Activated naive CD8-positive, alpha-beta T cell treated with anti-CD3 and anti-CD28 coated beads, Interleukin-2, amount 50 U/mL, for 24 hours (primary cell): Measurements from ENCODE around the gene NALCN.
"Not testable (repeated sequence)": the region's sequence is repeated elsewhere in the genome, so short reads cannot be mapped to it uniquely, and the experiment has no call there.

ENCODE experiments used
- ATAC-seq: fragments of 150-1000 bp; cut with Tn5 transposase; one replicate; pipeline ENCODE4 v1.10.0; 2021
- DNase-seq: peaks from one replicate; pipeline ENCODE4 v3.0.0; 2021
- H3K27ac Mint-ChIP-seq: one replicate; pipeline ENCODE4 v1.8.0; 2021; ENCODE audit warnings: mild to moderate bottlenecking, mixed read lengths
- H3K27me3 Mint-ChIP-seq: one replicate; pipeline ENCODE4 v1.8.0; 2021; ENCODE audit warnings: mixed read lengths
- H3K36me3 Mint-ChIP-seq: one replicate; pipeline ENCODE4 v1.8.0; 2021; ENCODE audit warnings: low read depth, mixed read lengths
- H3K4me1 Mint-ChIP-seq: one replicate; pipeline ENCODE4 v1.8.0; 2021; ENCODE audit warnings: mixed read lengths
- H3K4me3 Mint-ChIP-seq: one replicate; pipeline ENCODE4 v1.8.0; 2021; ENCODE audit warnings: mild to moderate bottlenecking, moderate library complexity, mixed read lengths
- H3K9me3 Mint-ChIP-seq: one replicate; pipeline ENCODE4 v1.8.0; 2021; ENCODE audit warnings: mixed read lengths

NALCN gene

GRCh38 chr13:101332583-101332982 lies 83.7 kb downstream of the NALCN start:
- no peak for DNase-seq
- no peak for ATAC-seq
- Mint-ChIP-seq H3K9me3 (peaks cover 4% of the 10 kb centered on the region), H3K4me3 (no peak overlapping the region), H3K36me3 (no peaks in the 10 kb centered on the region), H3K27me3 (no peaks in the 10 kb centered on the region), H3K4me1 (no peaks in the 10 kb centered on the region), H3K27ac (no peak overlapping the region)

- H3K27ac Mint-ChIP-seq = no peak overlapping the region
- no peaks in the 10 kb centered on the region for H3K4me1 Mint-ChIP-seq
- ATAC-seq (no peak), DNase-seq (no peak)
- H3K27me3 Mint-ChIP-seq = no peaks in the 10 kb centered on the region
- H3K36me3 Mint-ChIP-seq = no peaks in the 10 kb centered on the region
- H3K4me3 Mint-ChIP-seq = no peak overlapping the region
- peaks cover 4% of the 10 kb centered on the region for H3K9me3 Mint-ChIP-seq
Observed at GRCh38 chr13:101331731-101332130, 84.6 kb downstream of the NALCN start.

DNA sequence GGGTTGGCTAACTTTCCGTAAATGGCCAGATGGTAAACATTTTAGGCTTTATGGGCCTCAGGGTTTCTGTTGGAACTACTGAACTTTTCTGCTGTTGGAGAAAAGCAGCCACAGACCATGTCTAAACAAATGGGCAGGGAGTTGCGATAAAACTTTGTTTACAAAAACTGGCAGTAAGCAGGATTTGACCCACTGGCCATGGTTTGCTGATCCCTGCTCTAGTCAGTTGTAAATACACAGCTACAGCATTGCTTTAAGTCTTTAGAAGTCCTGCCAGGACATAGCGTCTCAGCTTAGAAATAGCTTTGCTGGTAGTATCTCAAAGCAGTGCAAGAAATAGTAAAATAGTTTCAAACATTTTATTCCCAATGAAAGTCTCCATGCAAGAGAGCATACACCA lies 88.4 kb downstream of the NALCN start:
- DNase-seq (no peak), ATAC-seq (no peak)
- Mint-ChIP-seq H3K4me1 (no peaks in the 10 kb centered on the region), H3K4me3 (no peak overlapping the region), H3K27ac (no peak overlapping the region), H3K27me3 (no peaks in the 10 kb centered on the region), H3K36me3 (no peaks in the 10 kb centered on the region), H3K9me3 (peaks cover 4% of the 10 kb centered on the region)

DNA sequence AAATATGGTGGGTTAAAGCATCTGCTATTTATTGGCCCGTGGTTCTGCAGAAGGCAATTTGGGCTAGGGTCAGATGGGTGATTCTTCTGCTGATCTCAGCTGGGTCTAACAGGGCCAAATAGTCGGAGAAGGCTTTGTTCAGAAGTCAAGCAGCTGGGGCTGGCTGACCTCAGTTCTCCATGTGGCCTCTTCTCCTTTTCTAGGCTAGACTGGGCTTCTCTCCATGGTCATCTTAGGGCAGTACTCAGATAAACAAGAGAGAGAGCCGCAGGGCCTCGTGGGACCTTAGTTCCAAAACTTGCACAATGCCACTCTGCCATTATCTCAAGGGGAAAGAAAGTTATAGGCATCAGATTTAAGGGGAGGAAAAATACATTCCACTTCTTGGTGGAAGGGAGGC lies 89.6 kb downstream of the NALCN start:
- ATAC-seq (no peak), DNase-seq (no peak)
- Mint-ChIP-seq H3K27ac (no peak overlapping the region), H3K27me3 (no peaks in the 10 kb centered on the region), H3K9me3 (peaks cover 4% of the 10 kb centered on the region), H3K36me3 (no peaks in the 10 kb centered on the region), H3K4me3 (no peak overlapping the region), H3K4me1 (no peaks in the 10 kb centered on the region)

DNA sequence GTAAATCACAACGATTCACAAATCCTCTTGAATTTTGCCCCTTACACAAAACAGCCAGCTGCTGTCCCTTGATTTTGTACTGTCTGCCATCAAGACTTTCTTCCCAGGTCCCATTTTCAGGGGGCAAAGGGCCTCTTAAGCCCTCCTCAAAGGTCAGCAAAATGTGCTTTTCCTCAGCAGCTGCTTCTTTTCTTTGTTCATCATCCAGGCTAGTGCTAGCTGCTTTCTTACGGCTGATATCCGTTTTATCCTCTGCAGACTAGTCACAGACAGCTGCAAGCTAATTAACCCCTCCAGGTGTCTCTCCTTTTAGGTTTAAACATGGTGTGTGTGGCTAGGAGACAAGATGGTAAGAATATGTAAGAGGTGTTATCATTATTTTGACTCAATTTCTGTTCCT lies 90.9 kb downstream of the NALCN start:
- no peak overlapping the region for H3K4me3 Mint-ChIP-seq
- no peaks in the 10 kb centered on the region for H3K4me1 Mint-ChIP-seq

GRCh38 chr13:101323601-101324000 lies 92.7 kb downstream of the NALCN start:
- Mint-ChIP-seq H3K4me1 (no peaks in the 10 kb centered on the region), H3K9me3 (no peaks in the 10 kb centered on the region), H3K27me3 (no peaks in the 10 kb centered on the region), H3K36me3 (no peaks in the 10 kb centered on the region), H3K4me3 (no peak overlapping the region), H3K27ac (no peak overlapping the region)
- no peak for DNase-seq
- no peak for ATAC-seq

More for the DNA sequence above, 90.9 kb downstream of the NALCN start:
- DNase-seq (no peak), ATAC-seq (no peak)
- Mint-ChIP-seq H3K36me3 (no peaks in the 10 kb centered on the region), H3K9me3 (no peaks in the 10 kb centered on the region), H3K27ac (no peak overlapping the region), H3K27me3 (no peaks in the 10 kb centered on the region)

DNA sequence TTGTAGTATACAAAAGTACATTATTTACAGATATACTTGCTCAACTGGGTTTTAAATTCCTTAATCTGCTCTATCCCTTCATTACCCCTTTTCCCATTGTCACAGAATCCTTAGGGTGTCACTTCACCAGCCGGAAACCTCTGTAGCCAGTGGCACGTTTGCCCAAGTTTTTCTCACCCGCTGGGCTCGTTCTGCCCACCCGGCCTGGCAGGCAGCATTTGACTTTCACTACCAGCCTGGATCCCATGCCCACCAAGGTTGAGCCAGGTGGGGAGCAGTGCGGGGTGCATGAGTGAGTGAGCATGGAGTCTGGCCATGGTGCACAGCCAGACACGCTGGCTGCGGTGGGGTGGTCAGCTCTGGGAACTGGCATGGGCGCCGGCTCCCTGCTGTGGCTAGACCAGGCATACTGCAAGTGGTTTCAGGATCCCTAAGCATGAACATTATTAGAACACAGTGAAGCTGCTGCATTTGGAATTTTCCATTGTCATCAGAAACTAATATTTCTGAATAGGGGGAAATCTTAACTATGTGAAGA lies 98.3 kb downstream of the NALCN start:
- ATAC-seq = no peak
- Mint-ChIP-seq H3K9me3 (peaks cover 4% of the 10 kb centered on the region), H3K27me3 (no peaks in the 10 kb centered on the region), H3K4me1 (no peaks in the 10 kb centered on the region), H3K36me3 (no peaks in the 10 kb centered on the region), H3K4me3 (no peak overlapping the region), H3K27ac (no peak overlapping the region)
- no peak for DNase-seq

- not testable (repeated sequence) for DNase-seq, H3K9me3 Mint-ChIP-seq, H3K4me3 Mint-ChIP-seq, H3K4me1 Mint-ChIP-seq, H3K36me3 Mint-ChIP-seq, H3K27me3 Mint-ChIP-seq, H3K27ac Mint-ChIP-seq, ATAC-seq
Observed at GRCh38 chr13:101313479-101313878, 102.8 kb downstream of the NALCN start.

- no peaks in the 10 kb centered on the region for H3K4me1 Mint-ChIP-seq
- H3K27me3 Mint-ChIP-seq = no peaks in the 10 kb centered on the region
- H3K4me3 Mint-ChIP-seq = no peak overlapping the region
- H3K9me3 Mint-ChIP-seq = peaks cover 13% of the 10 kb centered on the region
- H3K27ac Mint-ChIP-seq = no peak overlapping the region
- DNase-seq = no peak
- ATAC-seq = no peak
- H3K36me3 Mint-ChIP-seq = no peaks in the 10 kb centered on the region
Observed at GRCh38 chr13:101309014-101309619, 107.2 kb downstream of the NALCN start.

DNA sequence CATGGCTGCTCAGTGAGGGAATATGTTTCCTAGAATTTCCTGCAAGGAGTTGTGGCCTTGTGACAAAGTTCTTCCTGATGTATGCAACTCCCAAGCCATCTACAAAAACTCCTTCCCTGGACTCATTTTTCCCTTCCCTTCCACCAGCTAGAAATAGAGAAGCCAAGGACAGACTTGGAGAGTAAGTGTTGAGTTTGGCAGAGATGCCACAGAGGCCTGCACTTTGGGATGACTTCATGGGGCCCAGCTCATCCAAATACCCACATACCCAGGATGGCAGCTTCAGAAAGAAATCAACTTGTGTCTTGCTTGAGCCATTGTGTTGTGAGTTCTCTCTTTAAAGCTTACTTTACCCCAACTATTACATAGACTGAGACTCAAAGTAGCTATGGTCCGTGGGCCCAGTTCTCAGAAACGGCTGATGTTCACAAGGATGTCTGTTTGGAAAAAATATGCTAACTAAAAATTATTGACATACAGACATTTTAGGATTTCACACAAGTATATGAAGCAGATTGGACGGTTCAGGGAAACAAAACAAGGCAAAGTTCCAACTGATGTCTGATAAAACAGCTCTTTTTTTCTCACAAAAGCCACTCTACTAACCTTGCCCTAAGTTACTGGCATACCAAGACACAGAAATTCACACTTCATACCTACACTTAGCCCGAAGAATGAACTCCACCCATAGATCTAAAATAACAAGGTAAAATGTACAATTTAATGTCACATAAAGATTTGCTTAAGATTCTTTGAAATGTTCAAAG lies 107.9 kb downstream of the NALCN start:
- no peak for DNase-seq
- no peak for ATAC-seq
- Mint-ChIP-seq H3K27me3 (no peaks in the 10 kb centered on the region), H3K4me1 (no peaks in the 10 kb centered on the region), H3K4me3 (no peak overlapping the region), H3K36me3 (no peaks in the 10 kb centered on the region), H3K9me3 (peaks cover 11% of the 10 kb centered on the region), H3K27ac (no peak overlapping the region)

DNA sequence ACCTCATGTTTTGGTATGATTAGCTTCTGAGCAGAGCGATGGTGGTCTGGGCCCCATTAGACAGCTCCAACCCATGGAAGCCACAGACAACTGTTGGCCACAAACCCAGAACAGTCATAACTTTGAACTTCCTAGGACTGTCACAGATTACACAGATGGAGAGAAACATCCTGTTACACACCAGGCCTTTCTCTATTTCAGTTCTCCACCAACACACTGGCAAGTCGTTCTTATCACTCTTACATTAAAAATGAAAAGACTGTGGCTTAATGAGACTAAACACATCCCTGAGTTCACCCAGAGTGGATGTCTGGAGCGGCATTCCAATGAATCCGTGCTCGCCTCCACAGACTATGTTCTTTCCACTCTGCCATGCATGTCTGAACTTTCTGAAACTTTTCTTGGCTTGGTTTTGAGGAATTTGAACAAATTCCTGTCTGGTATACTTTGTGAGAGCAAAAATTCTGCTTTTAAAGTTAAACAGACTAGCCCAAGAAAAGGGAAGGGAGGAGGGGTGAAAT lies 109.1 kb downstream of the NALCN start:
- Mint-ChIP-seq H3K36me3 (no peaks in the 10 kb centered on the region), H3K4me1 (no peaks in the 10 kb centered on the region), H3K9me3 (peaks cover 9% of the 10 kb centered on the region), H3K4me3 (no peak overlapping the region), H3K27me3 (no peaks in the 10 kb centered on the region), H3K27ac (no peak overlapping the region)
- ATAC-seq (no peak), DNase-seq (no peak)

- peaks cover 9% of the 10 kb centered on the region for H3K9me3 Mint-ChIP-seq
- no peak overlapping the region for H3K27ac Mint-ChIP-seq
- H3K4me1 Mint-ChIP-seq = no peaks in the 10 kb centered on the region
- DNase-seq = no peak
- ATAC-seq = no peak
- no peaks in the 10 kb centered on the region for H3K27me3 Mint-ChIP-seq
- H3K4me3 Mint-ChIP-seq = no peak overlapping the region
- H3K36me3 Mint-ChIP-seq = no peaks in the 10 kb centered on the region
Observed at GRCh38 chr13:101306773-101307172, 109.5 kb downstream of the NALCN start.

DNA sequence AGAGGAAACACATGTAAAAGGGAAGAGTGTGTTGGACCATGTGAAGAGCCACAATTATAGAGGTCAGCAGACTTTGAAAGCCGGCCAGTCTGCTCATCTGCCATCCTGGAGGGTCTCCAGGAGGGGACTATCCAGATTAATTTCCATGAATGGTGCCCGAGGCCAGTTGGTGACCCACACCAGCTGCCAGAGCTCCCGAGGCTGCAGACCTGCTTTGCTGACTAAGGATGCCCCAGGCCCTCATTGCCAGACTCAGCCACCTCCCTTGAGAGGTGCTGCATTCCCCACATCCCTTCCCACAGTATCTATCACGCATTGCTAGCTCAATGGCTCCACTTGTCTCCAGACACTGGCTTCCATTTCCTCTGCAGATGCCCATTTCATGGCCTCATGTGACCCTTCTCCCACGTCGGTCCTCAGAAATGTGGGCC lies 110.3 kb downstream of the NALCN start:
- peaks cover 9% of the 10 kb centered on the region for H3K9me3 Mint-ChIP-seq
- no peaks in the 10 kb centered on the region for H3K36me3 Mint-ChIP-seq
- no peak for DNase-seq
- H3K4me3 Mint-ChIP-seq = no peak overlapping the region
- no peaks in the 10 kb centered on the region for H3K27me3 Mint-ChIP-seq
- ATAC-seq = peak; percentile 28
- no peaks in the 10 kb centered on the region for H3K4me1 Mint-ChIP-seq
- H3K27ac Mint-ChIP-seq = no peak overlapping the region

- Mint-ChIP-seq H3K4me3 (no peak overlapping the region), H3K4me1 (no peaks in the 10 kb centered on the region), H3K27ac (no peak overlapping the region), H3K27me3 (no peaks in the 10 kb centered on the region), H3K9me3 (peaks cover 7% of the 10 kb centered on the region), H3K36me3 (no peaks in the 10 kb centered on the region)
- DNase-seq (no peak), ATAC-seq (no peak)
Observed at GRCh38 chr13:101303521-101303920, 112.8 kb downstream of the NALCN start.

DNA sequence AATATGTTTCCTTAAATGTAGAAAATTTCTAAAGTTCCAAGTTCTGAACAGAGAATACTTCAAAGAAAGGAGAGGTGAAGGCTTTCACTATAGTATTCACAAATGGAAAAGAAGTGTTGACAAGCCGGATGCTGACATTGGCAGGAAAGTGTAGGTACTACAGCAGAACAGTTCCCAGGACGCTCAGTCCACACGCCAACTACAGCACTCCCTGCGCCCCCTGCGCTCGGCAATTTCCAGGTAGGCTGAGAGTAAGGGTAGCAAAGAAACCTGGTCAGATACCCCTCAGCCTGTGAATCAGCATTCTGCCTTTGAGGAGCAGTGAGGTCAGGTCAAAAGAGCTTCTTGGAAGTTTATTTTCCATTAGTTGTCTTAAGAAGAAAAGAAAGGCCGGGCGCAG lies 115.3 kb downstream of the NALCN start:
- Mint-ChIP-seq H3K36me3 (no peaks in the 10 kb centered on the region), H3K27ac (no peak overlapping the region), H3K27me3 (no peaks in the 10 kb centered on the region), H3K4me3 (no peak overlapping the region), H3K4me1 (no peaks in the 10 kb centered on the region), H3K9me3 (peaks cover 2% of the 10 kb centered on the region)
- ATAC-seq = no peak
- DNase-seq = no peak
